ENCODE results near the gene ATF6.
"Not testable (repeated sequence)": the region's sequence is repeated elsewhere in the genome, so short reads cannot be mapped to it uniquely, and the experiment has no call there.

ATF6 gene

GRCh38 chr1:161778522-161778921 lies 12.4 kb downstream of the ATF6 start:
- no peak for DNase-seq (ENCODE audit: low read depth in 3 of 3)

GRCh38 chr1:161779393-161779792 lies 13.3 kb downstream of the ATF6 start:
- DNase-seq (ENCODE audit: low read depth in 3 of 3) = no peak

- no peak for DNase-seq (ENCODE audit: low read depth in 3 of 3)
These were observed 15.9 kb downstream of the ATF6 start for GRCh38 chr1:161781995-161782394.

GRCh38 chr1:161782886-161783285 lies 16.8 kb downstream of the ATF6 start:
- DNase-seq (ENCODE audit: low read depth in 3 of 3) = no peak

GRCh38 chr1:161784968-161785367 lies 18.8 kb downstream of the ATF6 start:
- no peak for DNase-seq (ENCODE audit: low read depth in 3 of 3)

- no peak for DNase-seq (ENCODE audit: low read depth in 3 of 3)
These were observed 21.2 kb downstream of the ATF6 start for GRCh38 chr1:161787355-161787754.

GRCh38 chr1:161790587-161791317 lies 24.6 kb downstream of the ATF6 start:
- DNase-seq (ENCODE audit: low read depth in 3 of 3) = no peak

GRCh38 chr1:161791904-161792655 lies 26.0 kb downstream of the ATF6 start:
- no peak for DNase-seq (ENCODE audit: low read depth in 3 of 3)

- DNase-seq (ENCODE audit: low read depth in 3 of 3) = no peak
These were observed 26.6 kb downstream of the ATF6 start for GRCh38 chr1:161792740-161793139.

GRCh38 chr1:161799792-161800191 lies 33.7 kb downstream of the ATF6 start:
- DNase-seq (ENCODE audit: low read depth in 3 of 3) = no peak

- DNase-seq (ENCODE audit: low read depth in 3 of 3) = no peak
These were observed 35.8 kb downstream of the ATF6 start for GRCh38 chr1:161801955-161802354.

GRCh38 chr1:161803181-161803580 lies 37.1 kb downstream of the ATF6 start:
- no peak for DNase-seq (ENCODE audit: low read depth in 3 of 3)

- DNase-seq (ENCODE audit: low read depth in 3 of 3) = no peak
These were observed 39.5 kb downstream of the ATF6 start for GRCh38 chr1:161805399-161806197.

GRCh38 chr1:161809202-161809601 lies 43.1 kb downstream of the ATF6 start:
- not testable (repeated sequence) for DNase-seq (ENCODE audit: low read depth in 3 of 3)

- DNase-seq (ENCODE audit: low read depth in 3 of 3) = not testable (repeated sequence)
These were observed 43.5 kb downstream of the ATF6 start for GRCh38 chr1:161809656-161810055.

- no peak for DNase-seq (ENCODE audit: low read depth in 3 of 3)
These were observed 44.7 kb downstream of the ATF6 start for GRCh38 chr1:161810780-161811179.

- no peak for DNase-seq (ENCODE audit: low read depth in 3 of 3)
These were observed 50.1 kb downstream of the ATF6 start for GRCh38 chr1:161816201-161816600.

GRCh38 chr1:161817176-161817730 lies 51.1 kb downstream of the ATF6 start:
- no peak for DNase-seq (ENCODE audit: low read depth in 3 of 3)

GRCh38 chr1:161820914-161821313 lies 54.8 kb downstream of the ATF6 start:
- no peak for DNase-seq (ENCODE audit: low read depth in 3 of 3)

- DNase-seq (ENCODE audit: low read depth in 3 of 3) = no peak
These were observed 58.5 kb downstream of the ATF6 start for GRCh38 chr1:161824618-161825017.

- DNase-seq (ENCODE audit: low read depth in 3 of 3) = no peak
These were observed 59.7 kb downstream of the ATF6 start for GRCh38 chr1:161825831-161826230.

- no peak for DNase-seq (ENCODE audit: low read depth in 3 of 3)
These were observed 60.4 kb downstream of the ATF6 start for GRCh38 chr1:161826478-161826877.

Data from stimulated activated CD4-positive, alpha-beta T cell treated with anti-CD3 and anti-CD28 coated beads, TNF-alpha, amount 100 ng/mL, for 24 hours (primary cell).